Cardiac septum (tissue), 1 donor: ENCODE data around the gene FGF3. TPM values are rescaled to one million over a fixed set of nuclear protein-coding genes. Genes with fewer than 3 reads are reported as not detected.
A peak's percentile ranks its signal among the peaks of the same experiment; 100 is the strongest.

Experiments used
- DNase-seq: peaks from one replicate; pipeline ENCODE4 v3.0.0-alpha.2; 2020; ENCODE audit warnings: low spot score
- intact Hi-C: fragments of 100-400 bp; cut with DNase I; formaldehyde crosslinking; loops from one replicate; pipeline ENCODE4 v1.14.0; 2022
- total RNA-seq: library from RNA; stranded (reverse); fragmentation: NEBNext Ultra II Directional; extraction: Animal tissue kit (Norgen Biotek cat#: 25700); gene quantifications from one replicate; pipeline ENCODE4 v1.2.1, GENCODE V29; 2021
- donor health status: DM: no; HTN: no; CAD: no.

The FGF3 gene
- total RNA-seq, 1 donor from 2014 or later, result not detected

DNA sequence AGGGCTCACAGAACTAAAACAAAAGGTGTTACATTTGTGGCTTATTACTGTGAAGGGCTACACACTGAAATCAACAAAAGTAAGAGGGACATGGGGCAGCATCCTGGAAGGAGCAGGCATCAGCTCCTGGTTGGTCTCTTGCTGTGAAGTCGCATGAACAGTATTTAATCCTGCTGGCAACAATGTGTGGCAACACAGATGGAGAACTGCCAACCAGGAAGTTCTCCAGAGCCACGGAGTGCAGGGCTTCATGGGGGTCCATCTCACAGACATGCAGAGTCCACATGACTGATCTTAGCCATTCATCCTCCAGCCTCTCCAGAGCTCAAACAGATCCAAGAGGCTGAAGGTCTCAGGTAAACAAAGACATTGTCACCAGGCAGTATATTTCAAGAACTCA lies 32.8 kb upstream of the FGF3 start:
- intact Hi-C loops, result no loop called here
- DNase-seq, result no peak

DNA sequence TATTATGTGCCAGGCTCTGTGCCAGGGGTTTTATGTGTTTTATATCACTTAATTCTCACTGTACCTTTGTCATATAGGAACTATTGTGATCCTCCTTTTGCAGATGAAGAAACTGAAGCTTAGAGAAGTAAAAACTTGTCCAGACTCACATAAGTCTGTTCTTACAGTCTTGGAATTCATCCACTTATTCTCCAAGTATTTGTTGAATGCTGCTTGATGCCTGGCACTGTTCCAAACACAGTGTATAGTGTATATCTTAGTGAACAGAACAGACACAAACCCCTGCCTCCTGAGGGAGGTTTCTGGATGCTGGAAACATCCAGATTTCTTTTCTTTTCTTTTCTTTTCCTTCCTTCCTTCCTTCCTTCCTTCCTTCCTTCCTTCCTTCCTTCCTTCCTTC lies 29.0 kb upstream of the FGF3 start:
- no peak for DNase-seq
- intact Hi-C loops, result no loop called here

GRCh38 chr11:69844396-69844795 lies 25.2 kb upstream of the FGF3 start:
- DNase-seq, result no peak
- intact Hi-C loops, result no loop called here

GRCh38 chr11:69843529-69843921 lies 24.3 kb upstream of the FGF3 start:
- no peak for DNase-seq
- intact Hi-C loops, result no loop called here

- intact Hi-C loops, result no loop called here
- DNase-seq, result no peak
These were observed 23.7 kb upstream of the FGF3 start for GRCh38 chr11:69842746-69843528.

DNA sequence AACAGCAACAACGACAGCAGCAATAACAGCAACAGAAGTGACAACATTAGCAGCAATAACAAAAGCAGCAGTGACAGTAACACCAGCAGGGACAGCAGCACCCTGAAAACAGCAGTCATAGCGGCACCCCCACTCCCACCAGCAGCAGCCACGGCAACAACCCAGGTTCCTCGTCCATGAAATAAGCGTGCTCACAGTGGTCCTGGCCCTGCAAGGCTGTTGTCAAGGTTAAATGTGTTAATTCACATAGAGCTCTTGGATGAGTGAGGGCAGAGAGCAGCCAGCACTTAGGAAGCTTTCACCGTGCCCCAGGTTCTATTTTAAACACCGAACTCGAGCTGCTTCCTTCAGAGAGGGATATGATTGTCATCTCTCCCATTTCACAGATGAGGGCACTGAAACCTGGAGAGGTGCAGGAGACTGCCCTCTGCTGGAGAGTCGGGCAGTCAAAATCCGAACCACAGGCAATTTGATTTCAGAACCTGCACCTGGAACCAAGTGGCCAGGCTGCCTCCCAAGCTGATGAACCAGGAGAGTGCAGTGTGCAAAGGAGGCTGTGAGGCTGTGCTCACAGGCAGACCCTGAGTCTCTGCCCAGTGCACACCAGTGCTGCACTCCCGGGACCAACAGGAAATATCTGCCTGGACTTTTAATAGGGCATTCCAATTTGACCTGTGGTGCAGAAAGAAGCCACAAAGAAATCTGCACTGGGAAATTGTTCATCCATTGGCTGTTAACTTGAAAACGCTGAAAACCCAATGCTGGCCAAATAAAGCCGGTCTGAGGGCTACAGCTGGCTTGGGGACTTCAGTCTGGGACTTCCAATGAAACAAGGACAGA lies 22.9 kb upstream of the FGF3 start:
- intact Hi-C loops, result no loop called here
- DNase-seq, result no peak

DNA sequence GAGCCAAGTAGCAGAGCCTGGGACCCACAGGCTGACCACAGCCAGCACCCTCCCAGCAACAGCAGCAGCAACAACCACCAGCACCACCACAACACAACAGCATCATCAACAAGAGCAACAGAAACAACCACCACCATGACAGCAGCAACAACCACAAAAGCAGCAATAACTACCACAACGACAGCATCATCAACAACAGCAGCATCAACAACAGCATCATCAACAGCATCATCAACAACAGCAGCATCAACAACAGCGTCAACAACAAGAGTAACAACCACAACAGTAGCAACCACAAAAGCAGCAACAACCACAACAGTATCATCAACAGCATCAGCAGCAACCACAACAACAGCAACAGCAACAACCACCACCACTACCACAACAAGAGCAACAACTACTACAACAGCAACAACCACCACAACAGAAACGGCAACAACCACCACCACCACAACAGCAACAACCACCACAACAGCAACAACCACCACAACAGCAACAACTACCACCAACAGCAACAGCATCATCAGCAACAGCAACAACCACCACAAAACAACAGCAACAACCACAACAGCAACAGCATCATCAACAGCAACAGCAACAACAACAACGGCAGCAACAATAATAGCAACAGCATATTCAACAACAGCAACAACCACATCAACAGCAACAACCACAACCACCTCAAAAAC lies 22.1 kb upstream of the FGF3 start:
- no peak for DNase-seq
- intact Hi-C loops, result no loop called here

DNA sequence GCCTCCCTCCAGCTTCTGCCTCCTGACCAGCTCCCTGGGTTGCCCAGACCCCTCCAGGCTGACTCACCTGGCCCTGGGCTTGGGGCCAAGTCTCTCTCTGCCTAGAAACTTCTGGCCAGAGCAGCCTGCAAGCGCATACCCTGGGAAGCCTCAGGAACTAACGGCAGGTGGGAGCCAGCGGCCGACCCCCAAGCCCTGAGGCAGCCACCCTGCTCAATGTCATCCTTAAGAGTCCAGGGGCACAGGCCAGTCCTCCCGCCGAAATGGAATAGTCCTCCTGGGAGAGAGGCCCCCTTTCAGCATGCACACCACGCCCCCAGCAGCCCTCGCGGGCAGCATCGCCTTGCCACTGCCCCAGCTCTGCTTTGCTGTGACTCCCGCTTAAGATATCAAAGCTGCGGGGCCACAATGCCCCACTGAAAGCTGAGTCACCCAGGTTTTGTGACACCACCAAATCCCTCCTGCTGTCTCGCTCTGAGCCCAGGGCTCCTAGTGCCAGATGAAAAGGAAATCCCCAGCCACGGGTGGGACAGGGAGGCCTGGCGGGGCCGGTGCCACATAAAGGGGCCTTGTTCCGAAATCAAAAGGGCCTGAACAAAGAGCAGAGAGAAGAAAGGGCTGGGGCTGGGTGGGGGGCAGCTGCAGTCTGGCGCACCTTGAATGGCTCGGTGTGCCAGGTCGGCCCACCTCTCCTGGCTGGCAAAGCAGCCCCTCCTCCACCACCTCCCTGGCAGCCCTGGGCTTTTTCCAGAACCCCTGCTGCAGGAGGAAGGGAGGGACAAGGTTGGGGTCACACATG lies 21.4 kb upstream of the FGF3 start:
- DNase-seq, result no peak
- intact Hi-C loops, result no loop called here

GRCh38 chr11:69839516-69839915 lies 20.3 kb upstream of the FGF3 start:
- intact Hi-C loops, result no loop called here
- DNase-seq, result no peak

- intact Hi-C loops, result no loop called here
- no peak for DNase-seq
These were observed 18.6 kb upstream of the FGF3 start for GRCh38 chr11:69837791-69838190.

DNA sequence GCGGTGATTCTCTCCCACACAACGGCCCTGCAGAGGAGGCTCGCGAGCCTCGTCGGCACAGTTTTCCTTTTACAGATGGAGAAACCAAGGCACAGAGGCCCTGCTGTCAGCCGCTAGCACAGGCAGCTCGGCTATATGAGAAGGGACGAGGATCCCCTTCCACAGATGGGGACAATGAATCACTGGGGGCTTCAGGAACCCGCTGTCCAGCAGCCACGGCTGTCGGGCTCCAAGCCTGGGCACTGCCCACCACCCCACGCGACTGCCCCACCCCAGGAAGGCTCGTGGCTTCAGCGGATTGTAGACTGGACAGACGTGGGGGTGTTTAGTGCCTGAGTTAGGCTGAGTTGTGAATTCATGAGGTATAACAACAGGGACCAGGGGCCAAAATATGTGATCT lies 17.2 kb upstream of the FGF3 start:
- intact Hi-C loops, result no loop called here
- no peak for DNase-seq

DNA sequence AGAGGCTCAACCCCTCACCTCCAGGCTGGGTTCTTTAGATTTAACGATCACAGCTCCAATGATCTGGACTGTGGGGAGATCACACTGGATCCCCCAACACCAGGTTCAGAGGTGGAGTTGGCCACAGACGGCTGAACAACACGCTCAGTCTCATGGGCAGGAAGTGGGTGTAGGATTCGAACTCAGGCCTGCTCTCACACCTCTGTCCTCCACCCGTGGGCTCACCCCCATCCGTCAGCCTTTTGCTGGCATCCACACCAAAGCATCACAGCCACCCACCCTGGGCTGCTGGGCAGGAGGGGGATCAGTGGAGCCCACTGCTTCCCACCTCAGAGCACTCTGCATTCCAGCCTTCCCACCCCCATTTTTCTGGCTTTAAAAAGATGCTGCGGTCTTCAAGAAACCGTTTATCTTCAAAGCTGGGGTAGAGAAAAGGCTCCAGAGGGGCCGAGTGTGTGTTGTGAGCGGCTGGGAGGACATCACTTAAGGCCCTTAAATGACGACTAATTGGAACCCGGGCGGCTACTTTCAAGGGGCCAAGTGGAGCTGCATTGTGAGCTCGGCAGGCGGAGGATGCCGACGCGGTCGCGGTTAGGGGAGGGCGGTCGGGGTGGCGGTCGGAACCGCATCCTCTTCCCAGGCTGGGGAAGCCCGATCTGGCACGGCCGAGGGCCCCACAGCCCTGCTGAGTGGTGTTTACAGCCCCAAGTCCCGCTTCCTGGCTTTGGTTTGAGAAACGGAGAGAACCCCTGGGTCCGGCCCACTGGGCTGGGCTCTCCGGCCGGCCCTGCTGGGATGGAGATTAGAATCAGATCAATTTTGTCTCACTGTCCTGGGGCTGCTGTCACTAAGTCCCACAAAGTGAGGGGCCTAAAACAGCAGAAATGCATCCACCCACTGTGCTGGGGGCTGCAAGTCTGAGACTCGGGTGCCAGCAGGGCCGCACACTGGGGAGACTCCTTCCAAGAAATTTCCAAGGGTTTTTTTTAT lies 15.9 kb upstream of the FGF3 start:
- DNase-seq, result no peak
- intact Hi-C loops, result no loop called here

- intact Hi-C loops, result no loop called here
- DNase-seq, result no peak
These were observed 15.0 kb upstream of the FGF3 start for GRCh38 chr11:69834251-69834650.

DNA sequence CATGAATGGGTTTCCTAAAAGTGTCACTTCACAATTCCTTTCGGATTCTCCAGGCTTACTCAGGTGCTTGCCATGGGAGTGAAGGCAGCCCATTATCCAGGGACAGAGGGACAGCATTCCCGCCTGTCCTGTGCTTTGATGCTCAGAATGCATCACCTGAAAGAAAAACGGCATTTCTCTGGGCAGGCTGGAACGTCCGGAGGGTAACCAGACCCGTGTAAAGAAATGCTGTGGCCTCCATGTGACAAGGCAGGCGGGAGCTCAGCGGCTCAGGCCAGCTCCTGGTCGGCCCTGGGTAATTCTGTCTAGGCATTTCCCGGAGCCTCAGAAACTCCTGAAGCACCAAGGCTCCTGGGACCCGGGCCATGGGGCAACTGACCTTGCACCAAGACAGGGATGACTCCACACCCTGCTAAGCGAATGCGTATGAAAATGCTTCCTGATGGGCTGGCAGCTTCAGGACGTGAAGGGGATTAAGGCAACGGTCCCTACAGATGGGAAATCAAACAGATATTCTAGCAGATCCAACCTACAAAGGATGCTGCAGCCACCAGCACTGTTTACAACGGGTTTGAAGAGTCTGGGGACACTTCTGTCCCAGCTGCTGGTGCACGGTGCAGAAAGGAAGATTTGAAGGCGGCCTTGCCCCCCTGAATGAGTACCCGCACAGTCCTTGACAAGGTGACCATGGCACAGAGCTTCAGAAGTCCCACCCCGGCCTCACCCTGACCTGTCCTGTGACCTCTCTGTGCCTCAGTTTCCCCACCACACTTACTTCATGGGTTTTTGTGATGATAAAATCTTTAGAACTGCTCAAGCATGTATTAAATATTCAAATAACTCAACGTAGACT lies 13.6 kb upstream of the FGF3 start:
- intact Hi-C loops, result no loop called here

DNA sequence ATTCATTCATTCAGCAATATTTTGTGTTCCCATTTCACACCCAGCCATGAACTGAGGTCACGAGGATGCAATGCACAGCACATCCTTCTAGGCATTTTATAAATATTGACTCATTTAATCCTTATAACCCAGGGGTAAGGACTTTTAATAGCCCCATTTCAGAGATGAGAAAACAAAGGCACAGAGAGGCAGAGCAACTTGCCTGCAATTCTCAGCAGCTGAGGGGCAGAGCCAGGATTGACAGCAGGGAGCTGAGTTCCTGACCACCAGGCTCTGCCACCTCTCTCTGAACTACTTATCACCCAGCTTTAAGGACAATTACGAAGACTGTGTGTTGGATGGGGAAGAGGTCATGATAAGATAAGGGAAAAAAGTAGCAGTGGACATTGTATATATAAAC lies 12.8 kb upstream of the FGF3 start:
- intact Hi-C loops, result no loop called here
- DNase-seq, result no peak

More for the DNA sequence above, 13.6 kb upstream of the FGF3 start:
- DNase-seq, result peak; percentile 46

DNA sequence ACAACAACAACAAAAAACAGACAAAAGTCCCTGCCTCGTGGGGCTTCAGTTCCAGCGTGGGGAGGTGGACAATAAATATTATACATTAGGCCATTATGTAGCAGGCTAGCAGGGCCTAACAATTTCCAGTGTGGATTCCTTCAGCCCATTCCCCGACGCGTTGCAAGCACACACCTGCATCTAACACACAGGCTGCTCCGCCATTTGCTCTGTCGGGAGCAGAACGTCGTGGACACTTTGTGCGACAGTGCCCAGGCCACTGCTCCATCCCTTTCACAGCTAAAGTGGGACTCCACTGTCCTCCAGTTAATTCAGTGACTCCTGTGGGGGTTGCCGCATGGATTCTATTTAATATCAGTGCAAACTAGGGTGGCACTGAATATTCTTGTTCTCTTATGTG lies 10.9 kb upstream of the FGF3 start:
- DNase-seq, result no peak
- intact Hi-C loops, result no loop called here

DNA sequence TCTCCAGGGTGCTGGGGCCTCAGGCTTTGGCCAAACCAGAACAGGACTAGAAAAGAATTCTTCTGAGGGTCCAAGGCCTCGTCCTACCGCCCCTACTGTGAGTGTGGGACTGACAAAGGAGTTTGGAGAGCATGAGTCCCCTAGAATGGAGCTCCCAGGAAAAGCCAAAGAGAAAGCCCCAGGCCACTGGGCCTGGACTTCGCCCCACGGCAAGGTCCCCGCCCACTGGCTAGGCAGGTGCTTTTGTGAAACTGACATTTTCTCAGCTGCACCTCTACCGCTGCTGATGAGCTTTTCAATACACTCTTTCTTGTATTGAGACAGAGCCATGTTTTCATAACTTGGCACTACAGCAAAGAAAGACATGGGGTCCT lies 9.7 kb upstream of the FGF3 start:
- DNase-seq, result no peak
- intact Hi-C loops, result no loop called here
